Heart right ventricle (tissue), 16 donors: Measurements from ENCODE around the gene GRIK4. TPM values are rescaled to one million over a fixed set of nuclear protein-coding genes. Genes with fewer than 3 reads are reported as not detected.

ENCODE experiments used
- ATAC-seq, 8 donors: fragments of 200-7000 bp; cut with Tn5 transposase; one replicate each; pipeline ENCODE4 v1.9.1; 2020; ENCODE audit warnings: mild to moderate bottlenecking in 8 of 8, moderate library complexity in 8 of 8, moderate number of reproducible peaks in 1 of 8
- DNase-seq, 2 donors: peaks; one replicate each; pipeline ENCODE4 v3.0.0-alpha.2; 2020
- H3K27ac ChIP-seq, 10 donors: fragments of 200-600 bp; sonication (generic) in 2 of 10; one replicate each; pipeline versions ENCODE4 v1.5.0 to v1.8.0; 2020 to 2022; ENCODE audit warnings: mild to moderate bottlenecking in 3 of 10
- H3K27me3 ChIP-seq, 7 donors: fragments of 200-600 bp; one replicate each; pipeline ENCODE4 v1.8.0; 2021 to 2022; ENCODE audit warnings: mild to moderate bottlenecking in 2 of 7
- H3K36me3 ChIP-seq, 9 donors: fragments of 200-600 bp; sonication (generic) in 1 of 9; one replicate each; pipeline versions ENCODE4 v1.5.0 to v1.8.0; 2020 to 2022; ENCODE audit warnings: mild to moderate bottlenecking in 2 of 9
- H3K4me1 ChIP-seq, 9 donors: fragments of 200-600 bp; sonication (generic) in 1 of 9; one replicate each; pipeline versions ENCODE4 v1.5.0 to v1.8.0; 2020 to 2022; ENCODE audit warnings: mild to moderate bottlenecking in 4 of 9
- H3K4me3 ChIP-seq, 10 donors: fragments of 200-600 bp; sonication (generic) in 2 of 10; one replicate each; pipeline versions ENCODE4 v1.5.0 to v1.8.0; 2020 to 2022; ENCODE audit warnings: mild to moderate bottlenecking in 7 of 10, moderate library complexity in 2 of 10
- H3K9me3 ChIP-seq, 11 donors: fragments of 200-600 bp in 10 of 11; sonication (generic) in 2 of 11; one replicate each; pipeline versions ENCODE4 v1.5.0 to v1.8.0; 2013 to 2022; ENCODE audit warnings: mild to moderate bottlenecking in 2 of 11, control low read depth in 1 of 11, moderate library complexity in 1 of 11
- WGBS, 2 donors: extraction: QIAGEN DNeasy Blood & Tissue Kit; methylation state at CpG; one replicate each; pipeline ENCODE4 v1.1.7; 2013; ENCODE audit warnings: inconsistent platforms in 1 of 2; 5-methylcytosine and 5-hydroxymethylcytosine counted together
- intact Hi-C, 10 donors: fragments of 100-400 bp; cut with DNase I; formaldehyde crosslinking; loops; one replicate each; pipeline versions ENCODE4 v1.11.1 to v1.14.2; 2022
- polyA plus RNA-seq, 2 donors: library from polyadenylated mRNA; stranded (reverse); fragments of 200-250 nt; gene quantifications; one replicate each; pipeline ENCODE4 v1.2.3, GENCODE V29; 2013
- total RNA-seq, 10 donors: library from RNA; stranded (reverse); fragmentation: NEBNext Ultra II Directional in 3 of 10; extraction: Animal tissue kit (Norgen Biotek cat#: 25700) in 3 of 10; gene quantifications; one replicate each; pipeline versions ENCODE4 v1.2.1 to v1.2.4, GENCODE V29; 2021 to 2023
- TF ChIP-seq, protein P1 (sequence below), 9 donors: fragments of 200-600 bp; sonication (generic) in 2 of 9; IDR thresholded peaks; one replicate each; pipeline versions ENCODE4 v1.5.0 to v1.8.0; 2021 to 2022; ENCODE audit warnings: antibody characterized with exemption in 9 of 9, mild to moderate bottlenecking in 5 of 9, moderate library complexity in 1 of 9
- donor health status: Arrhythmogenic right ventricular cardiomyopathy.
- donor health status: ischemic (EF 13 %, LVEDD 7.1; RV severe dilation, severe dysfunction).
- donor health status: healthy with polysubstance abuse.
- donor health status: DM: no; HTN: yes; CAD: no.
- donor health status: DM: no; HTN: no; CAD: no.
- donor health status: ischemic (EF 25% LVEDD 6.9; RV normal size, moderate dysfunction).
- donor health status: ischemic (EF 25% LVEDD 5.7; RV mildly dilated, moderate dysfunction).
- donor health status: healthy.
- donor health status: DM: yes; HTN: yes; CAD: no.
- donor health status: Ischemic cardiomyopathy.
- donor health status: ischemic (EF 35%, LVEDD 5.7; RV mildly dilated, moderate dysfunction).
- donor health status: nonischemic (EF 11% LVEDD 7.7; RV severe dilation, severe dysfunction).
- donor health status: DM: yes; HTN: yes; CAD: no.
- donor health status: PGD.
- donor health status: ischemic (EF 29% LVEDD 5.4; RV normal size, mild dysfunction).
- donor health status: nonischemic (EF 23%, LVEDD 6.1; RV moderate dilation, normal function).

The GRIK4 gene
- total and polyA plus RNA-seq, 12 donors, result 0.01 to 0.85 (median 0.37) TPM; not detected in 6

DNA sequence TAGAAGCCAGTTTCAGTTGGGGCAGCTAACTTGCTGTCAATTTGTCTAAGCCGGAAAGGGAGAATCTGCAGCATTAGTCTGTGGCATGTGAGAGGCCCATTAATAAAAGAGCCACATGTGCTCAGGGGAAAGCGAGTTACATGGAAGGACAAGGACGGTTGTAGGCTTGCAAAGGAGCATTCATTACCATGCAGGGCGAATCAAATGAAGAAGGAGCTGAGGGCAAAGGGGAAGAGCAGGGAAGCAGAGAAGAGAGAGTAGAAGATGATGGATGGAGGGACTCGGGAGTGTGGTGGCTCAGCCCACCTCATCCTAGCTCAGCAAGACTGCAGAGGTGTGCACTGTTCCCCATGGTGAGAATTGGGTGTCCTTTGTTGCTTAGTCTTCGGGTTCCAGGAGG is 359.6 kb downstream of the GRIK4 start:
- ATAC-seq, result no peak
- Histone ChIP-seq H3K27ac (no peak overlapping the region), H3K36me3 (no peaks in the 10 kb centered on the region), H3K4me3 (no peak overlapping the region), H3K9me3 (no peaks in the 10 kb centered on the region), H3K27me3 (peaks cover 0 to 32% (median 17%) of the 10 kb centered on the region in 7 donors), H3K4me1 (no peaks in the 10 kb centered on the region)
- no peak for DNase-seq
- 76 to 83% methylated on average over 6 of the region's 6 CpGs for WGBS, 2 donors
- intact Hi-C loops, result no loop called here
- TF ChIP-seq, protein P1, sequence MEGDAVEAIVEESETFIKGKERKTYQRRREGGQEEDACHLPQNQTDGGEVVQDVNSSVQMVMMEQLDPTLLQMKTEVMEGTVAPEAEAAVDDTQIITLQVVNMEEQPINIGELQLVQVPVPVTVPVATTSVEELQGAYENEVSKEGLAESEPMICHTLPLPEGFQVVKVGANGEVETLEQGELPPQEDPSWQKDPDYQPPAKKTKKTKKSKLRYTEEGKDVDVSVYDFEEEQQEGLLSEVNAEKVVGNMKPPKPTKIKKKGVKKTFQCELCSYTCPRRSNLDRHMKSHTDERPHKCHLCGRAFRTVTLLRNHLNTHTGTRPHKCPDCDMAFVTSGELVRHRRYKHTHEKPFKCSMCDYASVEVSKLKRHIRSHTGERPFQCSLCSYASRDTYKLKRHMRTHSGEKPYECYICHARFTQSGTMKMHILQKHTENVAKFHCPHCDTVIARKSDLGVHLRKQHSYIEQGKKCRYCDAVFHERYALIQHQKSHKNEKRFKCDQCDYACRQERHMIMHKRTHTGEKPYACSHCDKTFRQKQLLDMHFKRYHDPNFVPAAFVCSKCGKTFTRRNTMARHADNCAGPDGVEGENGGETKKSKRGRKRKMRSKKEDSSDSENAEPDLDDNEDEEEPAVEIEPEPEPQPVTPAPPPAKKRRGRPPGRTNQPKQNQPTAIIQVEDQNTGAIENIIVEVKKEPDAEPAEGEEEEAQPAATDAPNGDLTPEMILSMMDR (IDR thresholded peaks at IDR 0.05), result no peak

DNA sequence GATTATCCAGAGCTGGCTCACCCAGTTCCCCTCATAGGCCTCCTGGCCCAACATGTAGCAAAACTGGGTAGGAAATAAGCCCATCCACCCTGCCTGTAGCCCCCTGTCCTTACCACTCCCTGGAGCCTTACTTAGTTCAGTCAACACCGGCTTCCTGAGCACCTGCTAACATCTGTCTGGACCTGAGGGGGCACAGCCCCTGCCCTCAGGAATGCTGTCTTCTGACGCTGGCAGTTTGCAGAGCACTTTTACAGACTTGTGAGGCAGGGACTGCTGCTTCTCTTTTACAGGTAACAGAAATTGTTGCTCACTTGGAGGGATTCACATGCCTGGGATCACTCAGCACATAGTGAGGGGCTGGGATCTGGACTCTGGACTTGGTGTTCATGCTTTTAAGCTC is 360.4 kb downstream of the GRIK4 start:
- Histone ChIP-seq H3K27ac (no peak overlapping the region), H3K27me3 (peaks cover 0 to 25% (median 11%) of the 10 kb centered on the region in 7 donors), H3K4me1 (no peaks in the 10 kb centered on the region), H3K4me3 (no peak overlapping the region), H3K36me3 (no peaks in the 10 kb centered on the region), H3K9me3 (no peaks in the 10 kb centered on the region)
- DNase-seq (no peak), ATAC-seq (no peak)
- WGBS, 2 donors, result 46 to 52% methylated on average over 2 of the region's 2 CpGs
- intact Hi-C loops, result no loop called here
- TF ChIP-seq, protein P1 (IDR thresholded peaks at IDR 0.05), result no peak

DNA sequence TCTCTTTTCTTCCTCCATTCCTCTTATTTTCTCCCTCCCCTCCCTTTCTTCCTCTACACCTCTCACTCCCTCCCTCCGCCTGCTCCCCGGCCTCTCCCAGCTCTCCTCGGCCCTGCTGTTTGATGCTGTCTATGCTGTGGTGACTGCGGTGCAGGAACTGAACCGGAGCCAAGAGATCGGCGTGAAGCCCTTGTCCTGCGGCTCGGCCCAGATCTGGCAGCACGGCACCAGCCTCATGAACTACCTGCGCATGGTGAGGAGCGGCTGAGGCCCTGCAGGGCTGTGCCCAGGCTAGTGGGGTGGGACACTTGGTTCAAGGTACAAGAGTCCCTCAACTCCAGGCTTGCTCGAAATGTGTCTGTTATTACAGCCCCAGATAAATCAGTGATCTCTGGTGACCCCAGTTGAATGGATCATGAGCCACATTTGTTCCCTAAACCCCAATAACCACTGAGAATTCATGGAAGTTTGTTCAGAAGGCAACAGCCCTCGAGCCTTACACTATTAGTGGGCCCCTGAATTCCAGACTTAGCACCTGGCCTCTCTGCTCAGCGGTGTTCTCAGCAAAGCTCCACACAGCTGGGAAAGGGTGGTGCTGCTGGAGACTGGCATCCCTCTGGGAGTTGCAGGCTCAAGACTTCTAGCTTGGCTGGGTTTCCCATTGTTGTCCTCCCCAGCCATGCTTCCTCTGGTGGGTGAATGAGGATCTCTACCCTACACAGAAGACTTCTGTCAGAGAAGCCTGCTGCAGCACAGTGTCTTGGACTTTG is 362.6 kb downstream of the GRIK4 start:
- intact Hi-C loops, result no loop called here
- Histone ChIP-seq H3K4me3 (no peak overlapping the region), H3K27me3 (peaks cover 0 to 16% (median 0%) of the 10 kb centered on the region in 7 donors), H3K36me3 (no peaks in the 10 kb centered on the region), H3K9me3 (no peaks in the 10 kb centered on the region), H3K27ac (no peak overlapping the region), H3K4me1 (no peaks in the 10 kb centered on the region)
- no peak for ATAC-seq
- TF ChIP-seq, protein P1 (IDR thresholded peaks at IDR 0.05), result no peak
- WGBS, 2 donors, result 86 to 91% methylated on average over 15 of the region's 15 CpGs
- DNase-seq, result no peak

DNA sequence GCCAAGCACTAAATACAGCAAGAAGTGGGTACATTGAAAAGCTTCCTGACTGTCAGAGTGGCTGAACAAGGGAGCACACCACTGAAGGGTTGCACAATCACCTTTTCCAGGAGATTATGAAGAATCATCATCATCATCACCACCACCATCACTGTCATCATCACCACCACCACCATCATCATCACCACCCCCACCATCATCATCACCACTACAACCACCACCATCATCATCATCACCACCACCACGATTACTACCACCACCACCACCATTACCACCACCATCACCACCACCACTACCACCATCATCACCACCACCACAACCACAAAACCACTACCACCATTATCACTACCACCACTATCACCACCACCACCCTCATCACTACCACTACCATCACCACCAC is 364.4 kb downstream of the GRIK4 start:
- no peak overlapping the region for H3K4me3 ChIP-seq
- WGBS, 2 donors, result 88 to 93% methylated on average over 1 of the region's 1 CpG
- TF ChIP-seq, protein P1 (IDR thresholded peaks at IDR 0.05), result no peak
- peaks cover 0 to 9% (median 0%) of the 10 kb centered on the region in 9 donors for H3K4me1 ChIP-seq
- peaks cover 0 to 18% (median 7%) of the 10 kb centered on the region in 7 donors for H3K27me3 ChIP-seq
- no peaks in the 10 kb centered on the region for H3K36me3 ChIP-seq
- no peak for DNase-seq
- H3K9me3 ChIP-seq, result no peaks in the 10 kb centered on the region
- H3K27ac ChIP-seq, result no peak overlapping the region
- no peak for ATAC-seq
- intact Hi-C loops, result no loop called here
